Left ventricle myocardium inferior (tissue), 1 donor: ENCODE data around the gene HSDL1. TPM values are rescaled to one million over a fixed set of nuclear protein-coding genes. Genes with fewer than 3 reads are reported as not detected.

Experiments used
- DNase-seq: peaks from one replicate; pipeline ENCODE4 v3.0.0-alpha.2; 2020
- H3K27ac ChIP-seq: fragments of 200-600 bp; replicated peaks from 2 replicates; pipeline ENCODE4 v1.8.0; 2021
- H3K27me3 ChIP-seq: fragments of 200-600 bp; 2 replicates; pipeline ENCODE4 v1.8.0; 2021; ENCODE audit warnings: low read depth
- H3K36me3 ChIP-seq: fragments of 200-600 bp; 2 replicates; pipeline ENCODE4 v1.8.0; 2021
- H3K4me1 ChIP-seq: fragments of 200-600 bp; 2 replicates; pipeline ENCODE4 v1.8.0; 2021
- H3K4me3 ChIP-seq: fragments of 200-600 bp; 2 replicates; pipeline ENCODE4 v1.8.0; 2021; ENCODE audit warnings: mild to moderate bottlenecking, moderate library complexity
- H3K9me3 ChIP-seq: fragments of 200-600 bp; replicated peaks from 2 replicates; pipeline ENCODE4 v1.8.0; 2021
- CTCF ChIP-seq: fragments of 200-600 bp; IDR thresholded peaks from 2 replicates; pipeline ENCODE4 v1.8.0; 2021; ENCODE audit warnings: antibody characterized with exemption, mild to moderate bottlenecking, borderline replicate concordance
- intact Hi-C: fragments of 100-400 bp; cut with micrococcal nuclease; formaldehyde crosslinking; loops from one replicate; pipeline ENCODE4 v1.11.0; 2022
- total RNA-seq: library from RNA; stranded (reverse); fragmentation: NEBNext Ultra II Directional; extraction: Animal tissue kit (Norgen Biotek cat#: 25700); gene quantifications from one replicate; pipeline ENCODE4 v1.2.1, GENCODE V29; 2021
- donor health status: DM: no; HTN: yes; CAD: no; lungs with severe emphysema.

HSDL1 gene
- total RNA-seq, 1 donor from 2014 or later = 23.8 TPM

GRCh38 chr16:84081446-84081989 lies 63.5 kb downstream of the HSDL1 start:
- no peaks in the 10 kb centered on the region for H3K27me3 ChIP-seq
- H3K27ac ChIP-seq = no peak overlapping the region
- no peak for TF ChIP-seq CTCF
- no peaks in the 10 kb centered on the region for H3K9me3 ChIP-seq
- H3K4me1 ChIP-seq = peaks cover 44% of the 10 kb centered on the region
- peaks cover 77% of the 10 kb centered on the region for H3K36me3 ChIP-seq
- DNase-seq = no peak
- intact Hi-C loops = loop anchor here (10.0 kb wide), 1 partner anchor 103 kb away; the partner anchor contains the start of gene TAF1C
- no peak overlapping the region for H3K4me3 ChIP-seq

GRCh38 chr16:84080813-84081212 lies 64.2 kb downstream of the HSDL1 start:
- H3K4me1 ChIP-seq = peaks cover 47% of the 10 kb centered on the region
- no peaks in the 10 kb centered on the region for H3K9me3 ChIP-seq
- H3K36me3 ChIP-seq = peaks cover 78% of the 10 kb centered on the region
- no peaks in the 10 kb centered on the region for H3K27me3 ChIP-seq
- no peak for DNase-seq
- intact Hi-C loops = loop anchor here (10.0 kb wide), 1 partner anchor 104 kb away; the partner anchor contains the start of gene TAF1C
- no peak for TF ChIP-seq CTCF
- H3K27ac ChIP-seq = peak overlapping the region; percentile 65
- H3K4me3 ChIP-seq = no peak overlapping the region

GRCh38 chr16:84080378-84080777 lies 64.6 kb downstream of the HSDL1 start:
- Histone ChIP-seq H3K36me3 (peaks cover 83% of the 10 kb centered on the region), H3K4me1 (peaks cover 47% of the 10 kb centered on the region), H3K9me3 (no peaks in the 10 kb centered on the region), H3K27me3 (no peaks in the 10 kb centered on the region), H3K27ac (peak overlapping the region; percentile 65), H3K4me3 (no peak overlapping the region)
- no peak for TF ChIP-seq CTCF
- intact Hi-C loops = loop anchor here (10.0 kb wide), 1 partner anchor 104 kb away; the partner anchor contains the start of gene TAF1C
- no peak for DNase-seq

GRCh38 chr16:84079664-84080063 lies 65.3 kb downstream of the HSDL1 start:
- Histone ChIP-seq H3K36me3 (peaks cover 89% of the 10 kb centered on the region), H3K4me3 (no peak overlapping the region), H3K4me1 (peaks cover 45% of the 10 kb centered on the region), H3K27me3 (no peaks in the 10 kb centered on the region), H3K27ac (peak overlapping the region; percentile 65), H3K9me3 (no peaks in the 10 kb centered on the region)
- intact Hi-C loops = loop anchor here (10.0 kb wide), 1 partner anchor 105 kb away; the partner anchor contains the start of gene TAF1C
- no peak for DNase-seq
- no peak for TF ChIP-seq CTCF

- H3K27me3 ChIP-seq = no peaks in the 10 kb centered on the region
- intact Hi-C loops = no loop called here
- peaks cover 88% of the 10 kb centered on the region for H3K36me3 ChIP-seq
- H3K27ac ChIP-seq = peak overlapping the region; percentile 92
- DNase-seq = no peak
- H3K9me3 ChIP-seq = no peaks in the 10 kb centered on the region
- no peak for TF ChIP-seq CTCF
- peak overlapping the region; percentile 18 for H3K4me3 ChIP-seq
- H3K4me1 ChIP-seq = peaks cover 58% of the 10 kb centered on the region
Measured at GRCh38 chr16:84075376-84075775, 69.6 kb downstream of the HSDL1 start.
